ENCODE measurements around the gene FBN1. TPM values are rescaled to one million over a fixed set of nuclear protein-coding genes. Genes with fewer than 3 reads are reported as not detected.

The FBN1 gene
- total RNA-seq, 1 experiment from 2014 or later = 0.43 TPM

DNA sequence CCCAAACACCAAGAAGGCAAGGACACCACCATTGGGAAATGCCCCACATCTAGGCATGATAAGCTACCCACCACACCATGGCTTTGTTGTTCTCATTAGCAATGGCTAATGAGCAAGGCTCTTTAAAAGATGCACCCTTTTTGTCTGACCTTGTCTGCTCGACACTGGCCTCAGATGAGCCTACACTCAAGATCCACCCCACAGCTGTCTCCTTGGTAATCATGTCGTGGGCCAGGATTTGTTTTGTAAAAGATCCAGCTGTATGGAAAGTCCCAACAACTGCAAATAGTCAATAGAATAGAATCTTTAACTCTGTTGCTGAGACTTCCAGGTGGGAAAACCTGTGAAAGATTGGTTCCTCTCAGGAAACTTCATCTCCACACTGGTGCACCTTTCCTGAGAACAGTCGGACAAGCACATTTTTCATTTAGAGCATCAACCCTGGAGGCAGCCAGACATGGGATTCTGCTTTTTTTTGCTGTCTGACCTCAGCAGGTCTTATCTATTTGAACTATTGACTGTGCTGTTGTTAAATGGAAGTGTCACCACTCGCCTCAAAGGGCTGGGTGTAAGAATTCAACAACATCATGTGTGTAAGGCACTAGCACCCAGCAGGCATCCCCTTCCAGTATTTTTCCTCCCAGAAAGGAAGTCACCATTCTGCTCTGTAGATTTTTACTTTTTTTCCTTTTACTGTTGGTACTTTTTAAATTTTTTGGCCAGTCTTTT is 278.8 kb downstream of the FBN1 start:
- Mint-ChIP-seq H3K4me1 (ENCODE audit: low read depth, unreplicated experiment) (no peaks in the 10 kb centered on the region), H3K9me3 (ENCODE audit: unreplicated experiment) (no peaks in the 10 kb centered on the region), H3K36me3 (ENCODE audit: insufficient read depth, unreplicated experiment) (no peaks in the 10 kb centered on the region), H3K4me3 (ENCODE audit: unreplicated experiment) (no peak overlapping the region), H3K27me3 (ENCODE audit: insufficient read depth, unreplicated experiment) (peaks cover 11% of the 10 kb centered on the region), H3K27ac (ENCODE audit: unreplicated experiment) (no peak overlapping the region)
- no peaks in the 10 kb centered on the region for H3K36me3 ChIP-seq (ENCODE audit: control insufficient read depth, insufficient read depth, low read length)
- H3K4me3 ChIP-seq (ENCODE audit: low read depth, low read length) = no peak overlapping the region
- TF ChIP-seq, protein P1, sequence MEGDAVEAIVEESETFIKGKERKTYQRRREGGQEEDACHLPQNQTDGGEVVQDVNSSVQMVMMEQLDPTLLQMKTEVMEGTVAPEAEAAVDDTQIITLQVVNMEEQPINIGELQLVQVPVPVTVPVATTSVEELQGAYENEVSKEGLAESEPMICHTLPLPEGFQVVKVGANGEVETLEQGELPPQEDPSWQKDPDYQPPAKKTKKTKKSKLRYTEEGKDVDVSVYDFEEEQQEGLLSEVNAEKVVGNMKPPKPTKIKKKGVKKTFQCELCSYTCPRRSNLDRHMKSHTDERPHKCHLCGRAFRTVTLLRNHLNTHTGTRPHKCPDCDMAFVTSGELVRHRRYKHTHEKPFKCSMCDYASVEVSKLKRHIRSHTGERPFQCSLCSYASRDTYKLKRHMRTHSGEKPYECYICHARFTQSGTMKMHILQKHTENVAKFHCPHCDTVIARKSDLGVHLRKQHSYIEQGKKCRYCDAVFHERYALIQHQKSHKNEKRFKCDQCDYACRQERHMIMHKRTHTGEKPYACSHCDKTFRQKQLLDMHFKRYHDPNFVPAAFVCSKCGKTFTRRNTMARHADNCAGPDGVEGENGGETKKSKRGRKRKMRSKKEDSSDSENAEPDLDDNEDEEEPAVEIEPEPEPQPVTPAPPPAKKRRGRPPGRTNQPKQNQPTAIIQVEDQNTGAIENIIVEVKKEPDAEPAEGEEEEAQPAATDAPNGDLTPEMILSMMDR (IDR thresholded peaks at IDR 0.05; ENCODE audit: insufficient read depth in 1 of 2, low read depth in 1 of 2, low read length in 1 of 2, severe bottlenecking in 1 of 2, unreplicated experiment in 1 of 2) = no peak
- DNase-seq = no peak
- H3K9me3 ChIP-seq = no peaks in the 10 kb centered on the region
- no TSS peak for BruUV-seq (replicated peaks)
- ChIA-PET POLR2A (no interaction called here), CTCF (interaction anchor here (0.6 to 0.7 kb wide), 2 partner anchors 30 to 1911 kb away, joined by 3 read pairs; no protein-coding TSS in a partner anchor)
- H3K27me3 ChIP-seq (replicated peaks; ENCODE audit: control insufficient read depth, insufficient read depth, low read length) = no peaks in the 10 kb centered on the region
- intact Hi-C loops (cut with micrococcal nuclease; ENCODE audit: unreplicated experiment) = no loop called here
- no peaks in the 10 kb centered on the region for H3K4me1 ChIP-seq

DNA sequence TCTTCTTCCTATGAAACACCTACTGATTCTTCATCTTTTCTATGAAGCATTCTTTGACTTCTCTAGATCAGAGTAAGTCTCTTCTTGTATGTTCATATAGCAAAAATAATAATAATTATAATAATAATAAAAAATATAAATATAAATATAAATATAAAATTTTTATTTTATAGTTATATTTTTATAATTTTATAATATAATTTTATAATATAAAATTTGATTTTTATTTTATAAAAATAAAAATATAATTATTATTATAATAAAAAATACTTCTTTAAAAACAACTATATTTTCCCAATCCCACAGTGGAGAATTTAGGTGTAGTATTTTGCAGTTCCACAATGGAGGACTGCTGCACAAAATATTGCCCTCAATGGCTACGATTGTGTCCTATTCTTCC is 279.9 kb downstream of the FBN1 start:
- CTCF ChIA-PET = no interaction called here
- no peaks in the 10 kb centered on the region for H3K4me1 Mint-ChIP-seq (ENCODE audit: low read depth, unreplicated experiment)
- intact Hi-C loops (cut with micrococcal nuclease; ENCODE audit: unreplicated experiment) = no loop called here
- BruUV-seq (replicated peaks) = no TSS peak
- H3K27ac Mint-ChIP-seq (ENCODE audit: unreplicated experiment) = no peak overlapping the region
- H3K27me3 Mint-ChIP-seq (ENCODE audit: insufficient read depth, unreplicated experiment) = peaks cover 9% of the 10 kb centered on the region
- DNase-seq = no peak
- TF ChIP-seq, protein P1 (IDR thresholded peaks at IDR 0.05; ENCODE audit: insufficient read depth in 1 of 2, low read depth in 1 of 2, low read length in 1 of 2, severe bottlenecking in 1 of 2, unreplicated experiment in 1 of 2) = no peak
- no peaks in the 10 kb centered on the region for H3K36me3 Mint-ChIP-seq (ENCODE audit: insufficient read depth, unreplicated experiment)
- H3K9me3 Mint-ChIP-seq (ENCODE audit: unreplicated experiment) = no peaks in the 10 kb centered on the region
- no peaks in the 10 kb centered on the region for H3K36me3 ChIP-seq (ENCODE audit: control insufficient read depth, insufficient read depth, low read length)
- no peaks in the 10 kb centered on the region for H3K4me1 ChIP-seq
- no peaks in the 10 kb centered on the region for H3K27me3 ChIP-seq (replicated peaks; ENCODE audit: control insufficient read depth, insufficient read depth, low read length)
- H3K9me3 ChIP-seq = no peaks in the 10 kb centered on the region
- H3K4me3 ChIP-seq (ENCODE audit: low read depth, low read length) = no peak overlapping the region
- no peak overlapping the region for H3K4me3 Mint-ChIP-seq (ENCODE audit: unreplicated experiment)
- POLR2A ChIA-PET = no interaction called here

DNA sequence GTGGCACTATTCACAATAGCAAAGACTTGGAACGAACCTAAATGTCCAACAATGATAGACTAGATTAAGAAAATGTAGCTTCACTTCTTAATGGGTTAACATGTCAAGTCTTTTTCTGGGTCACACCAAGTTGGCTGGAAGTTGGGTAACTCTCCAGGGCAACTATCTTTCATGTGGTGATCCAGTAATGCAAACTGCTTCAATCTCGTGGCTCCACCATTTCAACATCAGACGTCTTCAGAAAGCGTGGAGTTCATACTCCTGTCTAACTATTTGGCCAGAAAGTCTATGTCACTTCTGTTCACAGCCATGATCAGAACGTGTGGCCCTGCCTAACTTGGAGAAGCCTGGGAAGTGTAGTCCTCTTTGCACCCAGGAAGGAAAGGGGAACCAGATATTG is 282.0 kb downstream of the FBN1 start:
- ChIA-PET CTCF (no interaction called here), POLR2A (no interaction called here)
- H3K4me3 Mint-ChIP-seq (ENCODE audit: unreplicated experiment) = no peak overlapping the region
- DNase-seq = no peak
- no peaks in the 10 kb centered on the region for H3K4me1 Mint-ChIP-seq (ENCODE audit: low read depth, unreplicated experiment)
- Histone ChIP-seq H3K9me3 (no peaks in the 10 kb centered on the region), H3K4me1 (no peaks in the 10 kb centered on the region), H3K4me3 (ENCODE audit: low read depth, low read length) (no peak overlapping the region), H3K27me3 (replicated peaks; ENCODE audit: control insufficient read depth, insufficient read depth, low read length) (no peaks in the 10 kb centered on the region), H3K36me3 (ENCODE audit: control insufficient read depth, insufficient read depth, low read length) (no peaks in the 10 kb centered on the region)
- peaks cover 3% of the 10 kb centered on the region for H3K27me3 Mint-ChIP-seq (ENCODE audit: insufficient read depth, unreplicated experiment)
- no peaks in the 10 kb centered on the region for H3K36me3 Mint-ChIP-seq (ENCODE audit: insufficient read depth, unreplicated experiment)
- TF ChIP-seq, protein P1 (IDR thresholded peaks at IDR 0.05; ENCODE audit: insufficient read depth in 1 of 2, low read depth in 1 of 2, low read length in 1 of 2, severe bottlenecking in 1 of 2, unreplicated experiment in 1 of 2) = no peak
- intact Hi-C loops (cut with micrococcal nuclease; ENCODE audit: unreplicated experiment) = no loop called here
- H3K27ac Mint-ChIP-seq (ENCODE audit: unreplicated experiment) = no peak overlapping the region
- no TSS peak for BruUV-seq (replicated peaks)
- no peaks in the 10 kb centered on the region for H3K9me3 Mint-ChIP-seq (ENCODE audit: unreplicated experiment)
